HEK293T (cell line): ENCODE data around the gene C1QTNF8.
A peak's percentile ranks its signal among the peaks of the same experiment; 100 is the strongest.

Experiments
- CTCF ChIA-PET: fragments of 350-600 bp; formaldehyde crosslinking; extraction: SDS; loops from one replicate; lab custom pipeline; 2021; ENCODE audit warnings: antibody characterized with exemption, inconsistent platforms; lab: Yijun Ruan, JAX
- POLR2A ChIA-PET: fragments of 350-600 bp; formaldehyde crosslinking; extraction: SDS; loops from one replicate; lab custom pipeline; 2020; ENCODE audit warnings: antibody characterized with exemption, inconsistent platforms; lab: Yijun Ruan, JAX
- DNase-seq: peaks from one replicate; pipeline ENCODE4 v3.0.0; 2012; ENCODE audit warnings: mixed read lengths; ENCODE audit errors: extremely low spot score
- ARNT ChIP-seq: fragments of 450-650 bp; IDR thresholded peaks from 2 replicates; pipeline ENCODE4 v1.6.1; 2017; ENCODE audit warnings: mild to moderate bottlenecking
- BHLHE40 ChIP-seq: fragments of 450-650 bp; IDR thresholded peaks from 2 replicates; pipeline ENCODE4 v1.6.1; 2016; ENCODE audit warnings: mild to moderate bottlenecking, moderate library complexity, borderline replicate concordance
- CTBP1 ChIP-seq: fragments of 450-650 bp; IDR thresholded peaks from 2 replicates; pipeline ENCODE4 v1.6.1; 2016; ENCODE audit warnings: borderline replicate concordance
- ELF4 ChIP-seq: fragments of 450-650 bp; IDR thresholded peaks from 2 replicates; pipeline ENCODE4 v1.6.1; 2017; ENCODE audit warnings: antibody characterized with exemption
- FOXA1 ChIP-seq: fragments of 450-650 bp; IDR thresholded peaks from 2 replicates; pipeline ENCODE4 v1.6.1; 2016; ENCODE audit warnings: mild to moderate bottlenecking
- FOXK2 ChIP-seq: fragments of 450-650 bp; IDR thresholded peaks from 2 replicates; pipeline ENCODE4 v1.6.1; 2016; ENCODE audit warnings: mild to moderate bottlenecking
- FOXM1 ChIP-seq: fragments of 450-650 bp; IDR thresholded peaks from 2 replicates; pipeline ENCODE4 v1.6.1; 2017; ENCODE audit warnings: mild to moderate bottlenecking, borderline replicate concordance
- HDGF ChIP-seq: fragments of 450-650 bp; IDR thresholded peaks from 2 replicates; pipeline ENCODE4 v1.6.1; 2017; ENCODE audit warnings: antibody characterized with exemption, borderline replicate concordance
- L3MBTL2 ChIP-seq: fragments of 450-650 bp; conservative IDR thresholded peaks from 2 replicates; pipeline ENCODE4 v1.6.1; 2016; ENCODE audit warnings: mild to moderate bottlenecking
- LEF1 ChIP-seq: fragments of 450-650 bp; IDR thresholded peaks from 2 replicates; pipeline ENCODE4 v1.6.1; 2017; ENCODE audit warnings: mild to moderate bottlenecking, borderline replicate concordance
- NFRKB ChIP-seq: fragments of 450-650 bp; IDR thresholded peaks from 2 replicates; pipeline ENCODE4 v1.6.1; 2016; ENCODE audit warnings: mild to moderate bottlenecking, moderate library complexity
- SP1 ChIP-seq: fragments of 450-650 bp; IDR thresholded peaks from 2 replicates; pipeline ENCODE4 v1.6.1; 2017
- SUZ12 ChIP-seq: fragments of 450-650 bp; IDR thresholded peaks from 2 replicates; pipeline ENCODE4 v1.6.1; 2016; ENCODE audit warnings: mild to moderate bottlenecking
- TARDBP ChIP-seq: fragments of 450-650 bp; IDR thresholded peaks from 2 replicates; pipeline ENCODE4 v1.6.1; 2016
- ZNF384 ChIP-seq: fragments of 450-650 bp; IDR thresholded peaks from 2 replicates; pipeline ENCODE4 v1.6.1; 2016
- TF ChIP-seq, protein P1 (sequence below): fragments of 450-650 bp; IDR thresholded peaks from 2 replicates; pipeline ENCODE4 v1.6.1; 2016

Gene C1QTNF8

DNA sequence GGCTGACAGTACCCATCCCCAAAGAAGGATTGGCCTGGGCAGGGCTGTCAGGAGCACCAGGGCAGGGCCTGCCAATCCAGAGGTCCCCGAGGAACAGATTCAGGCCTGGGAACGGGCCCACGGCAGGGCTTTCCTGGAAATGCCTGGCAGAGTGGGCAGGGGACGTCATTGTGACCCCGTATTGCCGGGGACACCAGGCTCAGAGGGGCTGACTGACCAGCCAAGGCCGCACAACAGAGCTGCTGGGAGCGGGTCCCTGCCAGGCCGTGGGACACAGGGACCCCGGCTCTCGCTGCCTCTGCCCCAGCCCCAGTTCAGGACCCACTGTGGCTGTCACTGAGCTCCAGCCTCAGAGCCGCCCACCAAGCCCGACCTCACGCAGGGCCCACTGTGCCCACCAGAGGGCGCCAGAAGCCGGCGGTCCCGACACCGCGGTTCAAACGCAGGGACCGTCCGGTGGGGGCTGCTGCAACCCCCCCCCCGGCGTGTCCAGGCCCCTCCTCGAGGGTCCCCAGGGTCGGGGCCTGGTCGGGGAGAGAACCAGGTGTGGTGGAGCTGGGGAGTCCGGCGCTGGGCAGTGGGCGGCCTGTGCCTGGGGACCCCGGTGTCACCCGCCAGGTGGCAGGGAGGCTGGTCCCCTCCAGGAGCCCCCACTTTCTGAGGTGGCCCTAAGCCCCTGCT lies 38.7 kb downstream of the C1QTNF8 start:
- DNase-seq: peak; percentile 80
- POLR2A ChIA-PET: no interaction called here
- CTCF ChIA-PET: interaction anchor here (0.6 to 1.2 kb wide), 9 partner anchors 17 to 350 kb away, joined by 3 to 5 read pairs (median 4); partner anchors contain the start of gene C1QTNF8
- no peak for TF ChIP-seq LEF1
- TF ChIP-seq FOXM1: peak; percentile 95

GRCh38 chr16:1056196-1056595 lies 39.8 kb downstream of the C1QTNF8 start:
- ChIA-PET POLR2A (no interaction called here), CTCF (interaction anchor here (0.7 to 1.2 kb wide), 4 partner anchors 18 to 349 kb away, joined by 3 to 5 read pairs (median 4); no protein-coding TSS in a partner anchor)
- no peak for DNase-seq
- TF ChIP-seq CTBP1 (no peak), BHLHE40 (no peak)

DNA sequence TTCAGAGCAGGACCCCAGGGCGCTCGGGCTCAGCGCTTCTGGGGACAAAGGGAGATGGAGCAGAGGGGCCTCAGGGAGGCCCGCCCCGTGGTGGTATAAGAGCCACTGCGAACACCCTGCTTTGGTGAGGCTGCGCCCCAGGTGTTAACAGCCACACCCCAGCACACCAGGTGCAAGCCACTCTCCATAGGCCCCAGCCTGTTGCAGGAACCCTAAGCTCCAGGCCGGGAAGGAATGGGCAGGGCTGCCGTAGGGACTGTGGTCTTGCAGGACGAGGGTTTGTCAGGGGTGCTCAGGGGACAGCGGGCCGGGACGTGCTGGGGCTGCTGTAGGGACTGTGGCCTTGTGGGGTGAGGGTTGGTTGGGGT lies 40.5 kb downstream of the C1QTNF8 start:
- ChIA-PET POLR2A (no interaction called here), CTCF (interaction anchor here (0.7 to 1.2 kb wide), 2 partner anchors 19 to 44 kb away, joined by 3 to 5 read pairs; no protein-coding TSS in a partner anchor)
- no peak for TF ChIP-seq ELF4
- TF ChIP-seq ZNF384: no peak
- no peak for TF ChIP-seq HDGF
- TF ChIP-seq FOXK2: no peak
- TF ChIP-seq BHLHE40: no peak
- TF ChIP-seq NFRKB: no peak
- no peak for TF ChIP-seq SUZ12
- no peak for TF ChIP-seq L3MBTL2
- no peak for TF ChIP-seq TARDBP
- TF ChIP-seq FOXM1: no peak
- TF ChIP-seq CTBP1: no peak
- TF ChIP-seq, protein P1, sequence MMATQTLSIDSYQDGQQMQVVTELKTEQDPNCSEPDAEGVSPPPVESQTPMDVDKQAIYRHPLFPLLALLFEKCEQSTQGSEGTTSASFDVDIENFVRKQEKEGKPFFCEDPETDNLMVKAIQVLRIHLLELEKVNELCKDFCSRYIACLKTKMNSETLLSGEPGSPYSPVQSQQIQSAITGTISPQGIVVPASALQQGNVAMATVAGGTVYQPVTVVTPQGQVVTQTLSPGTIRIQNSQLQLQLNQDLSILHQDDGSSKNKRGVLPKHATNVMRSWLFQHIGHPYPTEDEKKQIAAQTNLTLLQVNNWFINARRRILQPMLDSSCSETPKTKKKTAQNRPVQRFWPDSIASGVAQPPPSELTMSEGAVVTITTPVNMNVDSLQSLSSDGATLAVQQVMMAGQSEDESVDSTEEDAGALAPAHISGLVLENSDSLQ: no peak
- no peak for TF ChIP-seq LEF1
- no peak for TF ChIP-seq FOXA1
- no peak for TF ChIP-seq ARNT
- TF ChIP-seq SP1: no peak
- no peak for DNase-seq

DNA sequence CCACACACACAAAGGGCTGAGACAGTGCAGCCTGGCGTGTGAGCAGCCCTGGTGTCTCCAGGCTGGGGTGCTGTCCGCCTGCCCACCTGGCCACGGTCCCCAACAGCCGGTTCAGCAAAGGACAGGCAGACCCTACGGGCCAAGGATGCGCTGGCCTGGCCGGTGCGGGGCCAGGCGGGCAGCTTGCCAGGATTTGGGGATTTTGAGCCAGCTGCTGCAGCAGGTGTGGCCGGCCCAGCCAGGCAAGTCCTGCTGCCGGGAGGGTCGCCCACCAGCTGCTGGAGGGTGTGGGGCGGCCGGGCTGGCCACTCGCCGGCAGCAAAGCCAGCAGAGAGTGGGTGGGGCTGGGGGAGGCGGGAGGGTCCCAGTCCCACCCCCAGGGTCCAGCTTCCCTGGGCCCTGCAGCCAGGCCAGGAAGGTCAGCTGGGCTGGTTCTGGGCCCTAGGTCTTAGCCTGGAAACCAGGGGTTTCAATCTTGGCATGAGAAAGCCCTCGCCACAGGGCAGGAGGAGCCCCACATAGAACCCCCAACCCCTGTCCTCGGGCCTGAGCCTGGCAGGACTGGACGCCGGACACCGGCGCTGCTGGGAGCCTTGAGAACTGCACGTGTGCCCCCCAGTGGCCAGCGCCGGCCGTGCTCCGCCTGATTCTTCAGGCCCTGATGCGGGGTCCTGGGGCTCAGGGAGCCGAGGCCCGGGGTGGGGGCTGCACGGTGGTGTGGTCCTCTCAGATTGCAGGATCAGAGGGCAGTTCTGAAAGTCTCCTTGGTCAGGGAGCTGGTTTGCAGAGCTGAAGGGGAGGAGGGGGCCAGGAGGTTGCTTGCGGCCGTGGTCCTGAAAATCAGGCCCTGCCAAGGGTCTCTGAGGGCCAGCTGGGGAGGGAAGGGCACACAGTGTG lies 41.1 kb downstream of the C1QTNF8 start:
- ChIA-PET CTCF (interaction anchor here (0.6 to 0.7 kb wide), 2 partner anchors 10 to 18 kb away, joined by 3 read pairs; no protein-coding TSS in a partner anchor), POLR2A (no interaction called here)
- no peak for TF ChIP-seq SUZ12
- TF ChIP-seq BHLHE40: no peak
- no peak for TF ChIP-seq TARDBP
- no peak for TF ChIP-seq CTBP1
- TF ChIP-seq, protein P1: no peak
- no peak for TF ChIP-seq SP1
- TF ChIP-seq LEF1: no peak
- no peak for TF ChIP-seq ELF4
- no peak for TF ChIP-seq ZNF384
- TF ChIP-seq FOXK2: no peak
- TF ChIP-seq L3MBTL2: no peak
- TF ChIP-seq FOXM1: no peak
- TF ChIP-seq NFRKB: no peak
- TF ChIP-seq ARNT: no peak
- TF ChIP-seq FOXA1: no peak
- DNase-seq: peak; percentile 71

GRCh38 chr16:1053700-1054368 lies 42.2 kb downstream of the C1QTNF8 start:
- no peak for DNase-seq
- TF ChIP-seq LEF1 (no peak), ELF4 (no peak), L3MBTL2 (no peak), HDGF (no peak), SUZ12 (no peak), ARNT (no peak)
- CTCF ChIA-PET: no interaction called here
- POLR2A ChIA-PET: no interaction called here

- ChIA-PET POLR2A (no interaction called here), CTCF (no interaction called here)
- no peak for DNase-seq
- no peak for TF ChIP-seq ELF4
- no peak for TF ChIP-seq ZNF384
- TF ChIP-seq, protein P1: no peak
- TF ChIP-seq FOXA1: no peak
- TF ChIP-seq CTBP1: no peak
- TF ChIP-seq TARDBP: no peak
- TF ChIP-seq ARNT: no peak
- no peak for TF ChIP-seq FOXM1
- no peak for TF ChIP-seq NFRKB
- no peak for TF ChIP-seq BHLHE40
- TF ChIP-seq HDGF: no peak
- no peak for TF ChIP-seq L3MBTL2
- no peak for TF ChIP-seq SUZ12
Measured at GRCh38 chr16:1053121-1053521, 42.9 kb downstream of the C1QTNF8 start.
